K562 (cell line): ENCODE data around the gene RAD51D. TPM values are rescaled to one million over a fixed set of nuclear protein-coding genes. Genes with fewer than 3 reads are reported as not detected.

Source experiments
- BMI1 ChIP-seq: fragments of 150-350 bp; IDR thresholded peaks from 2 replicates; pipeline ENCODE4 v1.6.1; 2014; ENCODE audit warnings: low read length
- CBFA2T3 ChIP-seq: fragments of 450-650 bp; IDR thresholded peaks from 2 replicates; pipeline ENCODE4 v1.6.1; 2017
- ESRRA ChIP-seq: fragments of 450-650 bp; IDR thresholded peaks from 2 replicates; pipeline ENCODE4 v1.6.1; 2014; ENCODE audit warnings: low read depth, mild to moderate bottlenecking, moderate library complexity, borderline replicate concordance
- ETS2 ChIP-seq: IDR thresholded peaks from 2 replicates; pipeline ENCODE4 v1.6.1; 2016; ENCODE audit warnings: borderline replicate concordance, missing genetic modification characterization, mild to moderate bottlenecking, moderate library complexity, missing compliant biosample characterization; ENCODE audit not compliant: poor library complexity, severe bottlenecking
- HDAC8 ChIP-seq: fragments of 450-650 bp; IDR thresholded peaks from 2 replicates; pipeline ENCODE4 v1.6.1; 2016; ENCODE audit warnings: mild to moderate bottlenecking, missing genetic modification characterization, moderate library complexity, missing compliant biosample characterization
- HSF4 ChIP-seq: fragments of 250-450 bp; sonication (Bioruptor Pico); IDR thresholded peaks from 2 replicates; pipeline ENCODE4 v2.1.2; 2022; ENCODE audit warnings: mild to moderate bottlenecking, moderate library complexity, borderline replicate concordance
- MTA3 ChIP-seq: fragments of 450-650 bp; formaldehyde crosslinking; IDR thresholded peaks from 2 replicates; pipeline ENCODE4 v1.6.1; 2017; ENCODE audit warnings: mild to moderate bottlenecking, borderline replicate concordance
- NRF1 ChIP-seq, 2 experiments: fragments of 450-650 bp; IDR thresholded peaks in 1 of 2; conservative IDR thresholded peaks in 1 of 2; 2 replicates each; pipeline ENCODE4 v1.6.1; 2014; ENCODE audit warnings: mild to moderate bottlenecking in 2 of 2
- POLR2AphosphoS5 ChIP-seq: IDR thresholded peaks from 2 replicates; pipeline ENCODE4 v1.6.1; 2011; ENCODE audit warnings: mild to moderate bottlenecking, low read depth, low read length, moderate library complexity; ENCODE audit not compliant: control insufficient read depth, insufficient read depth
- PPARD ChIP-seq: fragments of 250-450 bp; sonication (Bioruptor Pico); IDR thresholded peaks from 2 replicates; pipeline ENCODE4 v1.8.0; 2022; ENCODE audit warnings: inconsistent platforms, mild to moderate bottlenecking, moderate library complexity
- RBM34 ChIP-seq: fragments of 200-400 bp; formaldehyde crosslinking; IDR thresholded peaks from 2 replicates; pipeline ENCODE4 v1.6.1; 2018; ENCODE audit warnings: low read length, borderline replicate concordance; ENCODE audit not compliant: insufficient read depth
- RFX1 ChIP-seq: fragments of 450-650 bp; IDR thresholded peaks from 2 replicates; pipeline ENCODE4 v1.6.1; 2016; ENCODE audit warnings: mild to moderate bottlenecking, moderate library complexity
- SMC3 ChIP-seq: conservative IDR thresholded peaks from 2 replicates; pipeline ENCODE4 v1.6.1; 2011; ENCODE audit warnings: low read depth, low read length, improper control_type of control experiment; ENCODE audit not compliant: insufficient read depth
- STAT5A ChIP-seq: IDR thresholded peaks from 2 replicates; pipeline ENCODE4 v1.6.1; 2012; ENCODE audit warnings: low read length, inconsistent platforms, borderline replicate concordance
- ZNF175 ChIP-seq: fragments of 200-800 bp; sonication (Bioruptor generic); IDR thresholded peaks from 2 replicates; pipeline ENCODE4 v1.6.1; 2016; ENCODE audit warnings: low read depth, mild to moderate bottlenecking, missing genetic modification characterization, missing compliant biosample characterization
- ZNF239 ChIP-seq: fragments of 250-450 bp; sonication (Bioruptor Pico); IDR thresholded peaks from 2 replicates; pipeline ENCODE4 v1.4.0; 2020; ENCODE audit warnings: mild to moderate bottlenecking
- polyA plus RNA-seq, 8 experiments: library from polyadenylated mRNA; depleted of rRNA in 4 of 8; stranded (reverse) in 5 of 8; unstranded in 3 of 8; fragments of >200 nt; fragmentation: Nextera tagmentation in 2 of 8; fragmentation: Illumina TruSeq in 1 of 8; extraction: Ambion mirVana in 2 of 8; extraction: Trizol in 1 of 8; gene quantifications; 2 replicates each; pipeline versions ENCODE4 v1.2.1 to v1.2.3, GENCODE V29; 2011 to 2014; ENCODE audit warnings: inconsistent platforms in 1 of 8, missing spikeins in 1 of 8
- total RNA-seq, 7 experiments: library from RNA; depleted of rRNA in 6 of 7; stranded (reverse); fragments of >200 nt in 6 of 7; fragmentation: Illumina TruSeq in 2 of 7; extraction: Trizol in 2 of 7; gene quantifications; 2 replicates each; pipeline versions ENCODE4 v1.2.1 to v1.2.3, GENCODE V29; 2011 to 2021; ENCODE audit warnings: low replicate concordance in 1 of 7
- TF ChIP-seq, protein P1 (sequence below): fragments of 450-650 bp; IDR thresholded peaks from 2 replicates; pipeline ENCODE4 v1.6.1; 2016; ENCODE audit warnings: mild to moderate bottlenecking, moderate library complexity
- TF ChIP-seq, protein P2 (sequence below): fragments of 450-650 bp; IDR thresholded peaks from 2 replicates; pipeline ENCODE4 v1.6.1; 2016; ENCODE audit warnings: low read depth, mild to moderate bottlenecking, moderate library complexity

Gene RAD51D
- total and polyA plus RNA-seq, 9 of the 15 experiments (the other 6 are each of a cell fraction or from before 2014, with no cell fraction given), result 2.2 to 16.9 (median 8.7) TPM

DNA sequence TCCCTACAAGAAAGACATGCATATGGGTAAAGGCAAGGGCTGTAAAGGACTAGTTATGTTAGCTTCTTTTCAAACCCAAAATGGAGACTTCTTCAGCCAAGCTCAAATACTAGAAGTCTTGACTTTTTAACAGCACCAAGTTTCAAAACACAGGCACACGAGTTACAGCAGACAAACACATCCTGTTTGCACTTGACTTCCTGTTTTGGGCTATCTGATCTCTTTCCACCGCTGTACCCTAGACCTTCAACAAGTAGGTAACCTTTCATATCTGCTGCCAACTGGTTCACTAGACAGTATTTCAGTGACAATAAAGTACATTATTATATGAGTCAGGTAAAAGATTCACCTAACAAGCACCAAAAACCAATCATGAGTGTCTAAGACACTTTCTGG, 68.5 kb downstream of the RAD51D start (continued):
- TF ChIP-seq, protein P1, sequence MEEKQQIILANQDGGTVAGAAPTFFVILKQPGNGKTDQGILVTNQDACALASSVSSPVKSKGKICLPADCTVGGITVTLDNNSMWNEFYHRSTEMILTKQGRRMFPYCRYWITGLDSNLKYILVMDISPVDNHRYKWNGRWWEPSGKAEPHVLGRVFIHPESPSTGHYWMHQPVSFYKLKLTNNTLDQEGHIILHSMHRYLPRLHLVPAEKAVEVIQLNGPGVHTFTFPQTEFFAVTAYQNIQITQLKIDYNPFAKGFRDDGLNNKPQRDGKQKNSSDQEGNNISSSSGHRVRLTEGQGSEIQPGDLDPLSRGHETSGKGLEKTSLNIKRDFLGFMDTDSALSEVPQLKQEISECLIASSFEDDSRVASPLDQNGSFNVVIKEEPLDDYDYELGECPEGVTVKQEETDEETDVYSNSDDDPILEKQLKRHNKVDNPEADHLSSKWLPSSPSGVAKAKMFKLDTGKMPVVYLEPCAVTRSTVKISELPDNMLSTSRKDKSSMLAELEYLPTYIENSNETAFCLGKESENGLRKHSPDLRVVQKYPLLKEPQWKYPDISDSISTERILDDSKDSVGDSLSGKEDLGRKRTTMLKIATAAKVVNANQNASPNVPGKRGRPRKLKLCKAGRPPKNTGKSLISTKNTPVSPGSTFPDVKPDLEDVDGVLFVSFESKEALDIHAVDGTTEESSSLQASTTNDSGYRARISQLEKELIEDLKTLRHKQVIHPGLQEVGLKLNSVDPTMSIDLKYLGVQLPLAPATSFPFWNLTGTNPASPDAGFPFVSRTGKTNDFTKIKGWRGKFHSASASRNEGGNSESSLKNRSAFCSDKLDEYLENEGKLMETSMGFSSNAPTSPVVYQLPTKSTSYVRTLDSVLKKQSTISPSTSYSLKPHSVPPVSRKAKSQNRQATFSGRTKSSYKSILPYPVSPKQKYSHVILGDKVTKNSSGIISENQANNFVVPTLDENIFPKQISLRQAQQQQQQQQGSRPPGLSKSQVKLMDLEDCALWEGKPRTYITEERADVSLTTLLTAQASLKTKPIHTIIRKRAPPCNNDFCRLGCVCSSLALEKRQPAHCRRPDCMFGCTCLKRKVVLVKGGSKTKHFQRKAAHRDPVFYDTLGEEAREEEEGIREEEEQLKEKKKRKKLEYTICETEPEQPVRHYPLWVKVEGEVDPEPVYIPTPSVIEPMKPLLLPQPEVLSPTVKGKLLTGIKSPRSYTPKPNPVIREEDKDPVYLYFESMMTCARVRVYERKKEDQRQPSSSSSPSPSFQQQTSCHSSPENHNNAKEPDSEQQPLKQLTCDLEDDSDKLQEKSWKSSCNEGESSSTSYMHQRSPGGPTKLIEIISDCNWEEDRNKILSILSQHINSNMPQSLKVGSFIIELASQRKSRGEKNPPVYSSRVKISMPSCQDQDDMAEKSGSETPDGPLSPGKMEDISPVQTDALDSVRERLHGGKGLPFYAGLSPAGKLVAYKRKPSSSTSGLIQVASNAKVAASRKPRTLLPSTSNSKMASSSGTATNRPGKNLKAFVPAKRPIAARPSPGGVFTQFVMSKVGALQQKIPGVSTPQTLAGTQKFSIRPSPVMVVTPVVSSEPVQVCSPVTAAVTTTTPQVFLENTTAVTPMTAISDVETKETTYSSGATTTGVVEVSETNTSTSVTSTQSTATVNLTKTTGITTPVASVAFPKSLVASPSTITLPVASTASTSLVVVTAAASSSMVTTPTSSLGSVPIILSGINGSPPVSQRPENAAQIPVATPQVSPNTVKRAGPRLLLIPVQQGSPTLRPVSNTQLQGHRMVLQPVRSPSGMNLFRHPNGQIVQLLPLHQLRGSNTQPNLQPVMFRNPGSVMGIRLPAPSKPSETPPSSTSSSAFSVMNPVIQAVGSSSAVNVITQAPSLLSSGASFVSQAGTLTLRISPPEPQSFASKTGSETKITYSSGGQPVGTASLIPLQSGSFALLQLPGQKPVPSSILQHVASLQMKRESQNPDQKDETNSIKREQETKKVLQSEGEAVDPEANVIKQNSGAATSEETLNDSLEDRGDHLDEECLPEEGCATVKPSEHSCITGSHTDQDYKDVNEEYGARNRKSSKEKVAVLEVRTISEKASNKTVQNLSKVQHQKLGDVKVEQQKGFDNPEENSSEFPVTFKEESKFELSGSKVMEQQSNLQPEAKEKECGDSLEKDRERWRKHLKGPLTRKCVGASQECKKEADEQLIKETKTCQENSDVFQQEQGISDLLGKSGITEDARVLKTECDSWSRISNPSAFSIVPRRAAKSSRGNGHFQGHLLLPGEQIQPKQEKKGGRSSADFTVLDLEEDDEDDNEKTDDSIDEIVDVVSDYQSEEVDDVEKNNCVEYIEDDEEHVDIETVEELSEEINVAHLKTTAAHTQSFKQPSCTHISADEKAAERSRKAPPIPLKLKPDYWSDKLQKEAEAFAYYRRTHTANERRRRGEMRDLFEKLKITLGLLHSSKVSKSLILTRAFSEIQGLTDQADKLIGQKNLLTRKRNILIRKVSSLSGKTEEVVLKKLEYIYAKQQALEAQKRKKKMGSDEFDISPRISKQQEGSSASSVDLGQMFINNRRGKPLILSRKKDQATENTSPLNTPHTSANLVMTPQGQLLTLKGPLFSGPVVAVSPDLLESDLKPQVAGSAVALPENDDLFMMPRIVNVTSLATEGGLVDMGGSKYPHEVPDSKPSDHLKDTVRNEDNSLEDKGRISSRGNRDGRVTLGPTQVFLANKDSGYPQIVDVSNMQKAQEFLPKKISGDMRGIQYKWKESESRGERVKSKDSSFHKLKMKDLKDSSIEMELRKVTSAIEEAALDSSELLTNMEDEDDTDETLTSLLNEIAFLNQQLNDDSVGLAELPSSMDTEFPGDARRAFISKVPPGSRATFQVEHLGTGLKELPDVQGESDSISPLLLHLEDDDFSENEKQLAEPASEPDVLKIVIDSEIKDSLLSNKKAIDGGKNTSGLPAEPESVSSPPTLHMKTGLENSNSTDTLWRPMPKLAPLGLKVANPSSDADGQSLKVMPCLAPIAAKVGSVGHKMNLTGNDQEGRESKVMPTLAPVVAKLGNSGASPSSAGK, result peak; percentile 40; the same call in 1 of the 2 replicates
- TF ChIP-seq, protein P2, sequence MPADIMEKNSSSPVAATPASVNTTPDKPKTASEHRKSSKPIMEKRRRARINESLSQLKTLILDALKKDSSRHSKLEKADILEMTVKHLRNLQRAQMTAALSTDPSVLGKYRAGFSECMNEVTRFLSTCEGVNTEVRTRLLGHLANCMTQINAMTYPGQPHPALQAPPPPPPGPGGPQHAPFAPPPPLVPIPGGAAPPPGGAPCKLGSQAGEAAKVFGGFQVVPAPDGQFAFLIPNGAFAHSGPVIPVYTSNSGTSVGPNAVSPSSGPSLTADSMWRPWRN, result no peak
- no peak for TF ChIP-seq SMC3
- TF ChIP-seq ETS2, result no peak
- no peak for TF ChIP-seq NRF1 (conservative IDR thresholded peaks at IDR 0.05 in 1 of 2, IDR thresholded peaks at IDR 0.05 in 1 of 2)
- TF ChIP-seq ZNF175 (CRISPR knock-in tag), result peak; percentile 55; the same call in 1 of the 2 replicates
- no peak for TF ChIP-seq HSF4 (CRISPR knock-in tag)
- TF ChIP-seq PPARD (CRISPR knock-in tag), result no peak
- no peak for TF ChIP-seq ESRRA
- TF ChIP-seq CBFA2T3, result no peak
- TF ChIP-seq BMI1, result no peak
- TF ChIP-seq POLR2AphosphoS5, result no peak
- TF ChIP-seq RBM34, result no peak
- no peak for TF ChIP-seq RFX1
- 0 out of 2 replicates have a peak, but pooled peaks have one; percentile 36 for TF ChIP-seq MTA3
- TF ChIP-seq HDAC8, result no peak
- no peak for TF ChIP-seq STAT5A
- TF ChIP-seq ZNF239 (CRISPR knock-in tag), result no peak
